Thymus (tissue), 14 donors: ENCODE results near the gene SYT6. TPM values are rescaled to one million over a fixed set of nuclear protein-coding genes. Genes with fewer than 3 reads are reported as not detected.

Experiments used
- DNase-seq, 9 donors: peaks; one replicate each; pipeline ENCODE4 v3.0.0-alpha.2; 2013; ENCODE audit warnings: low spot score in 9 of 9, low read depth in 6 of 9, missing footprints in 1 of 9
- H3K27ac ChIP-seq, 2 donors: one replicate each; pipeline ENCODE4 v1.5.1; 2013; ENCODE audit warnings: control low read depth in 1 of 2, low read depth in 1 of 2, low read length in 1 of 2, mild to moderate bottlenecking in 1 of 2, moderate library complexity in 1 of 2
- H3K27me3 ChIP-seq, 2 donors: one replicate each; pipeline ENCODE4 v1.5.1; 2013; ENCODE audit warnings: low read length in 1 of 2; ENCODE audit not compliant: control insufficient read depth in 2 of 2, insufficient read depth in 1 of 2
- H3K36me3 ChIP-seq, 2 donors: one replicate each; pipeline ENCODE4 v1.5.1; 2013; ENCODE audit warnings: low read length in 1 of 2, mild to moderate bottlenecking in 1 of 2, moderate library complexity in 1 of 2; ENCODE audit not compliant: control insufficient read depth in 2 of 2, insufficient read depth in 2 of 2
- H3K4me1 ChIP-seq, 2 donors: one replicate each; pipeline ENCODE4 v1.5.1; 2013; ENCODE audit warnings: low read length in 2 of 2; ENCODE audit not compliant: control insufficient read depth in 2 of 2, insufficient read depth in 2 of 2
- H3K4me3 ChIP-seq, 2 donors: one replicate each; pipeline ENCODE4 v1.5.1; 2013; ENCODE audit warnings: low read length in 2 of 2, control low read depth in 1 of 2, mild to moderate bottlenecking in 1 of 2
- H3K9me3 ChIP-seq, 2 donors: one replicate each; pipeline ENCODE4 v1.5.1; 2013; ENCODE audit warnings: low read length in 1 of 2, mild to moderate bottlenecking in 1 of 2; ENCODE audit not compliant: control insufficient read depth in 2 of 2, insufficient read depth in 1 of 2
- WGBS: extraction: QIAGEN DNeasy Blood & Tissue Kit; methylation state at CpG from one replicate; pipeline ENCODE4 v1.1.7; 2013; 5-methylcytosine and 5-hydroxymethylcytosine counted together
- long read RNA-seq, 10 donors: transcript quantifications; one replicate each; lab custom pipeline, GENCODE V29; 2026
- polyA plus RNA-seq: library from polyadenylated mRNA; stranded (reverse); fragments of 200-250 nt; gene quantifications from one replicate; pipeline ENCODE4 v1.2.3, GENCODE V29; 2013
- total RNA-seq: library from RNA; stranded (reverse); fragments of 120-200 nt; gene quantifications from one replicate; pipeline ENCODE4 v1.2.4, GENCODE V29; 2013
- donor health status: healthy.

SYT6 gene
- 0.09 TPM for total RNA-seq
- polyA plus RNA-seq, result 0.11 TPM
- long read RNA-seq, donor 1, result 0 reads
- long read RNA-seq, donor 2, result 0 reads
- long read RNA-seq, donor 3, result 0 reads
- long read RNA-seq, donor 4, result 0 reads
- long read RNA-seq, donor 5, full-length matches to known transcripts, result 1 of 1 reads
- long read RNA-seq, donor 5, partial matches to known transcripts, result 0 of 1 reads
- long read RNA-seq, donor 5, other reads (novel, unspliced or antisense), result 0 of 1 reads
- long read RNA-seq, donor 6, result 0 reads
- long read RNA-seq, donor 7, result 0 reads
- long read RNA-seq, donor 8, result 0 reads
- long read RNA-seq, donor 9, result 0 reads
- long read RNA-seq, donor 10, result 0 reads

DNA sequence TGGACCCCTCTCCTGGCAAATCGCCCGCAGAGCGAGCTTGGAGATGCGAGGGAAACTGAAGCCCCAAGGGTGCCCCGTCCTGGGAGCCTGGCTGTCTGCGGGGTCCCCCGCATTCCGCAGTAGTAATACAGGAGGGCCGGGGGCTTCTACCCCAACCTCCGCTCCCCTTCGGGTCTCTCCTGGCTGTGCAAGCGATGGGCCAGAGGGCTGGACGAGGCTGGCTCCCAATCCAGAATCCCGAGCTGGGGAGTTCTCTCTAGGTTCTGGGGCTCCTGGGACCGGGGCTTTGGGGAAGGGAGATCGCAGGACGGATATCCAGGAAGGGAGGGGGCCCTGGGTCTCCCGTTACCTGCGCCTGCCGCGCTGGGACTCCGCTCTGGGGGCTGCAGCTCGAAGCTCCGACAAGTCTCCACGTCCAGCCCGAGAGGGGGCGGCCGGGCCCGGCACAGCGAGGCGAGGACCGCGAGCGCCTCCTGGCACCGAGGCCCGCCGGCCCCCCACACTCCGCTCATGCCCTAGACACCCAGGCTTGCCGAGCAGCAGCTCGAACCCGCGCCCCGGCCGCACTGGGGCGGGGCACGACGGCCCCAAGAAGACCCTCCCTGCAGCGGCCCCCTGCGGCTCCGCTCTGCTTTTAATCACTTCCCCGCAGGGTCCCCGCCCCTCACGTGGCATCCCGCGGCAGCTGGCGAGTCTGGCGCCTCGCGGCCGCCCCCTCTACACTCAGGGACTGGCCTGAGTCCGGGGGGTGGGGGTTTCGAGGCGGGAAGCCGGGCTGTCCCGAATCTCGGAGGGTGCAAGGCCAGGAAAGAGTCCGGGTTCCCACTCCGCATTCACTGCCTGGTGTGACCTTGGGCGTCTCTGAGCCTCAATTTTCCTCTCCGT is at the start of gene SYT6:
TSS of gene SYT6 (minus strand) at position 609 of the 885 bp plus-strand sequence. CDS start at position 512, 97 bp downstream.
- DNase-seq, result no peak
- H3K4me3 ChIP-seq, result peak within 1 kb of the TSS in 1 of 2 donors; percentile 6
- 3% methylated on average over 70 of the region's 70 CpGs for WGBS
- H3K27ac ChIP-seq, result no peak within 1 kb of the TSS
- peaks cover 0 to 3% of the 10 kb centered on the region in 2 donors for H3K9me3 ChIP-seq
- peaks cover 59 to 90% of the 10 kb centered on the region in 2 donors for H3K27me3 ChIP-seq
- H3K36me3 ChIP-seq, result no peaks in the 10 kb centered on the region
- H3K4me1 ChIP-seq, result peaks cover 3 to 9% of the 10 kb centered on the region in 2 donors

DNA sequence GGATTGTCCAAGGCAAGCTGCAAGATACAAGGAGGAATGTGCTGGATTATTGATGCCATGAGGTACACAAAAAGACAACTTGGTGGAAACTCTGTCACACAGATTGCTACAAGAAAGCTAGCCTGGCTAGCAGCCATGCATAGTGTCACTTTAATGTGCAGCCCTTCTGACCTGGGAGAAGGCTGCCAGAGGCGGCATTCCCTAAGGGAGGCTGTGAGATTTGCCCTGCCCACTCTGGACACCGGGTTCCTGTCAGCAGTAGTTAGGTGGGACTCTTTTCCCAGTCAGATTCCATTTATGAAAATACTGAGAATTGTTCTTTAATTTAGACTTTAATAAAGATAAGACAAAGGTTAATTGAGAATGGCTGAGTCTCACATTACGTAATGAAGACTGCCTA is 47.8 kb upstream of the SYT6 start:
- Histone ChIP-seq H3K36me3 (no peaks in the 10 kb centered on the region), H3K4me3 (no peak overlapping the region), H3K27ac (no peak overlapping the region), H3K9me3 (no peaks in the 10 kb centered on the region), H3K4me1 (no peaks in the 10 kb centered on the region), H3K27me3 (peaks cover 0 to 13% of the 10 kb centered on the region in 2 donors)
- WGBS, result 86% methylated on average over 3 of the region's 3 CpGs
- DNase-seq, result no peak

DNA sequence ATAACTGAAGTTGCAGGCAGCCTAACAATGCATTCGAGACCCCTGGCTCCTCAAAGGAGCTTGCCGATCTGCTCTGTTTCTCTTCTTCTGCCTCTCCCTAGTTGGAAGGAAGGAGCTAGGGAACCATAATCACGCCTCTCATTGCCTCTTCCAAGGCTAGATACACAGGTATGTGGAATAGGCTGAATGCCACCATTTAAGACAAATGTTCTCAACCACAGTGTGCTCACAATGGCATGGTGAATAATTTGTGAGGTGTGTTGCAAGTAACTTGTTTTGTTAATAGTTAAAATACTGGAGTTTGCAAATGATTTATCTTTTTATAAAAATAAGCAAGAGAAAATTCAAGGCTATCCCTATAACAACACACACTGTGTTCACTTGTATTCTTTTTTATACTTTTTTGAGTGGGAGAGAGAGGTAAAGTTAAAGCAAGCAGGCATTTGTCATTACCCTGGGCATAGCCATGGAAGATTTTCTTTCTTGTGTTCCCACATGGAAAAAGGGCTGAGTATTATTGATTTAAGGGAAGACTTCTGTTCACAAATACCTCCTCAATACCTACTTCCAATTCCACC is 45.4 kb upstream of the SYT6 start:
- WGBS, result 95% methylated on average over 3 of the region's 3 CpGs
- no peaks in the 10 kb centered on the region for H3K9me3 ChIP-seq
- H3K27me3 ChIP-seq, result peaks cover 0 to 10% of the 10 kb centered on the region in 2 donors

DNA sequence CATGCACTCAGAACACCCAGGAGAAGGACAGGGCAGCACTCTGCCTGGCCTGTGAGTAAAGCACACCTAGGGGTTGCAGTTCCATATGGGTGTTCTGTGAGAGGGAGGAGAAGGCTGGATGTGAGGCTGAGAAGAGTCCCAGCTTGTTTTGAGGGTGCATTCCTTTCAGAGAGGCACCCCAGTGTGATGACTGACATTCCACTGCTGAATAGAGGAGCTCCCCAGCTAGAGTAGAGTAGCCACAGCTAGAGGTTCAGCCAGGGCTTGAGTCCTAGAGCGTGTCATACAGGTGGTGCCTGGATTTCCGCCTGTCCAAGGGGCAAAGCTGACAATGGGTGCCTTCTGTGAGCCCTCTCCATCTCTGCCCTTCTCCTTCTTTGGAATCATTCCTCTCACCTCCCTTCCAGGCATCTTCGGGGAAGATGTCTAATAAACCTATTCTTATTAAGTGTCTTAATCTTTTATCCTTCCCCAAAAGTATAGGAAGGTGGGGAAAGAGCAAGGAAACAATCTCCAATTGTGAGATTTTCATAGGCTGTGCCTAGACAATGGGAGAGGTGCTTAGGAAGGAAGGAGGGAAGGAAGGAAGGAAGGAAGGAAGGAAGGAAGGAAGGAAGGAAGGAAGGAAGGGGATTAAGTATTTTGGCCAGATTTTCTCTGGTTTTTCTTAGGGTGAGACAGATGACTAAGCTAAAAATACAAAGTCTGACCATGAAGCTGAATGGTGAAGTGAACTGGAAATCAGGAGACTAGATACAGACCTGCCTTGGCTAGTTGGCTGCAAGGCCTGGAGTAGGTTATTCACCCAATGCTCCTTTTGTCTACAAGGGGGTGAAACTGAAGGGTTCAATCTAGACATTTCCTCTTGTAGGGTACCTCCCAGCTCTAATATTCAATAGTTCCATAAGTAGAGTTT is 43.6 kb upstream of the SYT6 start:
- Histone ChIP-seq H3K4me3 (no peak overlapping the region), H3K9me3 (no peaks in the 10 kb centered on the region), H3K27me3 (peaks cover 0 to 12% of the 10 kb centered on the region in 2 donors), H3K27ac (no peak overlapping the region), H3K4me1 (no peaks in the 10 kb centered on the region), H3K36me3 (no peaks in the 10 kb centered on the region)
- WGBS, result 96% methylated on average over 3 of the region's 3 CpGs
- no peak for DNase-seq

More for the DNA sequence above, 45.4 kb upstream of the SYT6 start:
- no peak for DNase-seq
- Histone ChIP-seq H3K4me1 (no peaks in the 10 kb centered on the region), H3K27ac (no peak overlapping the region), H3K4me3 (no peak overlapping the region), H3K36me3 (no peaks in the 10 kb centered on the region)

DNA sequence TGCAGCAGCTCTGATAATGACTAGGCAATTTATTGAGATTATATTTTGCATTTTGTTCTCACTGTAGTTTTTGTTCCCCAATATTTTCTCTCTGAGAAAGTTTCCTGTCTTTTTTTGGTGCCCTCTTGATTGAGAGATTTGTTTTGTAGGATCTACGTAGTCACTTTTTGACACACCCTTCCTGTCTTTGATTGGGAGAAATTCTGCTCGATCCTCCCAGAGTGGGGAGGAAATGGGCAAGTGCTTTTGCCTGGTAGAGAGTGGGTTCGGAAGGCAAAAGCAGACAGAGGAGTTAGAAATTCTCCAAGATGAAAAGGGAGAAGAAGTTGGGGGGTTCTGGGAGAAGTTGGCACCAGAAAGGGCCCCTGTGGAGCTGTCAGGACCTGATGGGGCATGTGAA is 42.1 kb upstream of the SYT6 start:
- 59% methylated on average over 3 of the region's 3 CpGs for WGBS
- Histone ChIP-seq H3K27me3 (peaks cover 0 to 14% of the 10 kb centered on the region in 2 donors), H3K4me1 (no peaks in the 10 kb centered on the region), H3K9me3 (no peaks in the 10 kb centered on the region), H3K27ac (no peak overlapping the region), H3K4me3 (no peak overlapping the region), H3K36me3 (no peaks in the 10 kb centered on the region)
- DNase-seq, result no peak

DNA sequence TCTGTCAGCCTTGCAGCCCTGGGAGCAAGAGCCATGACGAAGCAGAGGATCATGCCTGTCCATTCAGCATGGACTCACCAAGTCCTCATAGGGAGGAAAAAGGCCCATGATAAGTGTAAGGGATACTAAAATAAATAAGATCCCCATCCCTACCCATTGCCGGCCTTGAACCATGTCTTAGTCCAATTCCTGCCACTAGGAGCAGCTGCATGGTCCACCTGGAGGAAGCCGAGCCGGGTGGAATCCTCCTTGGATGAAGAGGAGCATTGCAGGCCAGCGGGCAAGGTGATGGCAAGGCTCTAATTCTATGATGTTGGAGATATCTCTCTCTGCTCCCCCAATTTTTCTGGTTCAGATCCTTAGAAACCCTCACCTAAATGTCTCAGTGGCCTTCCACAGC is 38.7 kb upstream of the SYT6 start:
- WGBS, result 94% methylated on average over 5 of the region's 5 CpGs
- H3K9me3 ChIP-seq, result no peaks in the 10 kb centered on the region
- no peak overlapping the region for H3K27ac ChIP-seq
- DNase-seq, result no peak
- H3K4me3 ChIP-seq, result no peak overlapping the region
- peaks cover 0 to 8% of the 10 kb centered on the region in 2 donors for H3K27me3 ChIP-seq
- H3K36me3 ChIP-seq, result no peaks in the 10 kb centered on the region
- H3K4me1 ChIP-seq, result no peaks in the 10 kb centered on the region

DNA sequence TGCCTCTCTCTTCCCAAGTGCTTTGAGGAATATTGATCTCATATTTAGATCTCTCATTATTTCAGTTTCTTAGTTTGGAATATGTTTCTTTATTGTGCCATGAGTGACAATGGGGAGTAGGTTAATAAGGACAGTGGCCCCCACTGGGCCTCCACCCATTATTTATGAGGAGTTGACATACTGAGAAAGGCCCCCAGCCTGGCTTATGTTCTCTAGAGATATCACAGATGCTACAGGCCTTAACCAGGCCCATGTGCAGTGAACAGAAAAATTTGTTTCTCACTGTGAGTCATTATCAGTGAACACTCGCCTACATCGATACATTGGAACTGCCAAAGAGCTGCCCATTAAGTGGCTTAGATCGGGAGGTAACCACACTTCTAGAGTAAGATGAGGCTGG is 35.7 kb upstream of the SYT6 start:
- H3K36me3 ChIP-seq, result no peaks in the 10 kb centered on the region
- no peak for DNase-seq
- WGBS, result 95% methylated on average over 3 of the region's 3 CpGs
- H3K9me3 ChIP-seq, result no peaks in the 10 kb centered on the region
- H3K27me3 ChIP-seq, result peaks cover 0 to 4% of the 10 kb centered on the region in 2 donors
- no peaks in the 10 kb centered on the region for H3K4me1 ChIP-seq
- H3K4me3 ChIP-seq, result no peak overlapping the region
- H3K27ac ChIP-seq, result no peak overlapping the region

DNA sequence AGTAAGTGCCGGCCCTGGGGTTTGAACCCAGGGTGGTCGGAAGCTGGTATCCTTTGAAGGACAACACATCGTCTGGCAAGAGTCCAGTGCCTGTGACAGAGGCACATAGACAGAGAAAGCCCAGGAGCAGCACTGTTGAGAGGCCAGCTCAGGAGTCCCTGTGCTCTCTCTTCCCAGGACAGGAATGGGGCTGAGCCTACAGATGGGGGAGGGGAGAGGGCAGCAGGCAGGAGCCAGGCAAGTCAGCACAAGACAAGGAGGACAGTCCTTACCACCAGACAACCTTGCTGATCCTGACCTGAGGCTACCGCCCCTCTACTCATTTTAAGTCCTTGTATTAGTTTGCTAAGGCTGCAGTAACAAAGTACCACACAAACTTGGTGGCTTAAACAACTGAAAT is 27.7 kb upstream of the SYT6 start:
- H3K4me1 ChIP-seq, result no peaks in the 10 kb centered on the region
- DNase-seq, result no peak
- H3K27ac ChIP-seq, result no peak overlapping the region
- H3K27me3 ChIP-seq, result no peaks in the 10 kb centered on the region
- no peak overlapping the region for H3K4me3 ChIP-seq
- no peaks in the 10 kb centered on the region for H3K9me3 ChIP-seq
- H3K36me3 ChIP-seq, result no peaks in the 10 kb centered on the region
- 95% methylated on average over 4 of the region's 4 CpGs for WGBS
